BLaER1 treated with 17β-estradiol and CSF1 and Interleukin-3, amounts not matched to agents 10 nM and 100 nM (cell line): ENCODE measurements around the gene TUBA4B.

Source experiments
- H3K27ac ChIP-seq, 11 experiments: shearing (Covaris generic); formaldehyde crosslinking; 2 replicates each; pipeline ENCODE4 v1.8.1; 2022
- H3K27me3 ChIP-seq, 11 experiments: shearing (Covaris generic); formaldehyde crosslinking; 2 replicates each; pipeline ENCODE4 v1.8.1; 2022
- H3K36me3 ChIP-seq, 11 experiments: shearing (Covaris generic); formaldehyde crosslinking; 2 replicates each; pipeline ENCODE4 v1.8.1; 2022
- H3K4me1 ChIP-seq, 10 experiments: shearing (Covaris generic); formaldehyde crosslinking; 2 replicates each; pipeline ENCODE4 v1.8.1; 2022
- H3K4me2 ChIP-seq, 11 experiments: shearing (Covaris generic); formaldehyde crosslinking; 2 replicates each; pipeline ENCODE4 v1.8.1; 2022
- H3K4me3 ChIP-seq, 10 experiments: shearing (Covaris generic); formaldehyde crosslinking; 2 replicates each; pipeline ENCODE4 v1.8.1; 2022
- H3K9ac ChIP-seq, 11 experiments: shearing (Covaris generic); formaldehyde crosslinking; 2 replicates each; pipeline ENCODE4 v1.8.1; 2022
- H3K9me3 ChIP-seq, 11 experiments: shearing (Covaris generic); formaldehyde crosslinking; replicated peaks in 1 of 11; 2 replicates each; pipeline ENCODE4 v1.8.1; 2022
- H4K20me1 ChIP-seq, 11 experiments: shearing (Covaris generic); formaldehyde crosslinking; 2 replicates each; pipeline ENCODE4 v1.8.1; 2022
- Cebpa-rat ChIP-seq, 11 experiments: shearing (Covaris generic); IDR thresholded peaks; 2 replicates each; pipeline ENCODE4 v1.8.1; 2022

The TUBA4B gene

GRCh38 chr2:219261024-219261855 is 8.2 kb downstream of the TUBA4B start:
- no peaks in the 10 kb centered on the region for H3K9me3 ChIP-seq
- no peaks in the 10 kb centered on the region for H4K20me1 ChIP-seq
- no peaks in the 10 kb centered on the region for H3K36me3 ChIP-seq
- H3K4me3 ChIP-seq, result no peak overlapping the region
- no peaks in the 10 kb centered on the region for H3K27me3 ChIP-seq
- no peak for TF ChIP-seq Cebpa-rat (IDR thresholded peaks at IDR 0.05)
- H3K4me2 ChIP-seq, result peak overlapping the region; percentile 18 to 77 (median 67); a peak in 21 of 22 replicates
- H3K9ac ChIP-seq, result no peak overlapping the region; a peak in 1 of 22 replicates
- H3K4me1 ChIP-seq, result peaks cover 7 to 18% (median 14%) of the 10 kb centered on the region in 10 experiments
- H3K27ac ChIP-seq, result no peak overlapping the region

- Histone ChIP-seq H3K36me3 (no peaks in the 10 kb centered on the region), H3K9ac (no peak overlapping the region), H3K9me3 (no peaks in the 10 kb centered on the region), H4K20me1 (no peaks in the 10 kb centered on the region; a peak in 1 of 22 replicates), H3K4me1 (peaks cover 2 to 14% (median 9%) of the 10 kb centered on the region in 10 experiments), H3K27ac (no peak overlapping the region), H3K4me2 (0 out of 22 replicates have a peak overlapping the region, but pooled peaks of 1 of the 11 experiments have one; percentile 5), H3K27me3 (no peaks in the 10 kb centered on the region), H3K4me3 (no peak overlapping the region)
- TF ChIP-seq Cebpa-rat (IDR thresholded peaks at IDR 0.05), result no peak
Observed at GRCh38 chr2:219266232-219266631, 13.2 kb downstream of the TUBA4B start.

GRCh38 chr2:219266886-219267285 is 13.8 kb downstream of the TUBA4B start:
- H3K9me3 ChIP-seq, result no peaks in the 10 kb centered on the region
- H3K9ac ChIP-seq, result no peak overlapping the region
- H3K36me3 ChIP-seq, result no peaks in the 10 kb centered on the region
- no peaks in the 10 kb centered on the region; a peak in 1 of 22 replicates for H4K20me1 ChIP-seq
- no peak for TF ChIP-seq Cebpa-rat (IDR thresholded peaks at IDR 0.05)
- H3K27me3 ChIP-seq, result no peaks in the 10 kb centered on the region
- H3K4me2 ChIP-seq, result peak overlapping the region in 1 of 11 experiments; percentile 5; a peak in 1 of 22 replicates
- H3K4me3 ChIP-seq, result no peak overlapping the region
- H3K27ac ChIP-seq, result no peak overlapping the region
- peaks cover 0 to 8% (median 2%) of the 10 kb centered on the region in 10 experiments; a peak in 8 of 20 replicates for H3K4me1 ChIP-seq

GRCh38 chr2:219268294-219268693 is 15.3 kb downstream of the TUBA4B start:
- H3K36me3 ChIP-seq, result no peaks in the 10 kb centered on the region
- no peaks in the 10 kb centered on the region for H3K9me3 ChIP-seq
- H3K4me1 ChIP-seq, result peaks cover 0 to 8% (median 0%) of the 10 kb centered on the region in 10 experiments; a peak in 4 of 20 replicates
- no peak overlapping the region for H3K4me2 ChIP-seq
- no peak for TF ChIP-seq Cebpa-rat (IDR thresholded peaks at IDR 0.05)
- no peaks in the 10 kb centered on the region for H3K27me3 ChIP-seq
- no peak overlapping the region for H3K9ac ChIP-seq
- no peak overlapping the region for H3K27ac ChIP-seq
- H4K20me1 ChIP-seq, result no peaks in the 10 kb centered on the region; a peak in 1 of 22 replicates
- no peak overlapping the region for H3K4me3 ChIP-seq

- Histone ChIP-seq H3K4me2 (no peak overlapping the region), H3K4me3 (no peak overlapping the region), H3K9me3 (no peaks in the 10 kb centered on the region), H3K9ac (no peak overlapping the region), H3K27ac (no peak overlapping the region), H3K36me3 (no peaks in the 10 kb centered on the region), H4K20me1 (no peaks in the 10 kb centered on the region; a peak in 2 of 22 replicates), H3K27me3 (no peaks in the 10 kb centered on the region), H3K4me1 (peaks cover 0 to 8% (median 0%) of the 10 kb centered on the region in 10 experiments; a peak in 4 of 20 replicates)
- TF ChIP-seq Cebpa-rat (IDR thresholded peaks at IDR 0.05), result no peak
Observed at GRCh38 chr2:219269362-219270054, 16.5 kb downstream of the TUBA4B start.

- no peak overlapping the region for H3K4me3 ChIP-seq
- no peak overlapping the region for H3K27ac ChIP-seq
- H3K4me2 ChIP-seq, result no peak overlapping the region
- no peaks in the 10 kb centered on the region for H3K36me3 ChIP-seq
- H4K20me1 ChIP-seq, result no peaks in the 10 kb centered on the region; a peak in 2 of 22 replicates
- no peak for TF ChIP-seq Cebpa-rat (IDR thresholded peaks at IDR 0.05)
- H3K9ac ChIP-seq, result no peak overlapping the region
- no peaks in the 10 kb centered on the region for H3K9me3 ChIP-seq
- H3K27me3 ChIP-seq, result no peaks in the 10 kb centered on the region
- peaks cover 0 to 8% (median 0%) of the 10 kb centered on the region in 10 experiments; a peak in 4 of 20 replicates for H3K4me1 ChIP-seq
Observed at GRCh38 chr2:219270055-219270372, 17.0 kb downstream of the TUBA4B start.

- H3K27ac ChIP-seq, result no peak overlapping the region
- no peaks in the 10 kb centered on the region for H3K27me3 ChIP-seq
- no peak overlapping the region for H3K9ac ChIP-seq
- no peak for TF ChIP-seq Cebpa-rat (IDR thresholded peaks at IDR 0.05)
- H3K9me3 ChIP-seq, result no peaks in the 10 kb centered on the region
- H3K4me3 ChIP-seq, result no peak overlapping the region
- H3K4me2 ChIP-seq, result no peak overlapping the region
- H4K20me1 ChIP-seq, result no peaks in the 10 kb centered on the region; a peak in 2 of 22 replicates
- peaks cover 0 to 8% (median 0%) of the 10 kb centered on the region in 10 experiments; a peak in 4 of 20 replicates for H3K4me1 ChIP-seq
- no peaks in the 10 kb centered on the region for H3K36me3 ChIP-seq
Observed at GRCh38 chr2:219271021-219271420, 18.0 kb downstream of the TUBA4B start.

- Histone ChIP-seq H4K20me1 (no peaks in the 10 kb centered on the region; a peak in 2 of 22 replicates), H3K27me3 (no peaks in the 10 kb centered on the region), H3K4me2 (no peak overlapping the region), H3K36me3 (no peaks in the 10 kb centered on the region), H3K4me3 (no peak overlapping the region), H3K27ac (no peak overlapping the region), H3K9me3 (no peaks in the 10 kb centered on the region), H3K4me1 (peaks cover 0 to 2% (median under 1%) of the 10 kb centered on the region in 10 experiments; a peak in 8 of 20 replicates), H3K9ac (no peak overlapping the region)
- TF ChIP-seq Cebpa-rat (IDR thresholded peaks at IDR 0.05), result no peak
Observed at GRCh38 chr2:219272356-219272755, 19.3 kb downstream of the TUBA4B start.

- TF ChIP-seq Cebpa-rat (IDR thresholded peaks at IDR 0.05), result no peak
- Histone ChIP-seq H3K4me1 (peaks cover 3 to 8% (median 7%) of the 10 kb centered on the region in 10 experiments), H3K4me2 (no peak overlapping the region)
Observed at GRCh38 chr2:219272995-219273394, 20.0 kb downstream of the TUBA4B start.

More at GRCh38 chr2:219272995-219273394, 20.0 kb downstream of the TUBA4B start:
- H3K36me3 ChIP-seq, result no peaks in the 10 kb centered on the region
- no peak overlapping the region for H3K9ac ChIP-seq
- H3K27me3 ChIP-seq, result no peaks in the 10 kb centered on the region
- H3K9me3 ChIP-seq, result no peaks in the 10 kb centered on the region
- H3K27ac ChIP-seq, result no peak overlapping the region
- no peaks in the 10 kb centered on the region; a peak in 2 of 22 replicates for H4K20me1 ChIP-seq
- H3K4me3 ChIP-seq, result no peak overlapping the region
